Measurements from ENCODE around the gene TRPC4. TPM values are rescaled to one million over a fixed set of nuclear protein-coding genes. Genes with fewer than 3 reads are reported as not detected.

Gene TRPC4
- total and polyA plus RNA-seq, 2 donors (not counting 3 experiments of a cell fraction or from before 2014, with no cell fraction given), result 0.04 to 0.64 TPM

GRCh38 chr13:37816276-37816675, 53.3 kb downstream of the TRPC4 start:
- H3K27me3 ChIP-seq (ENCODE audit: control insufficient read depth in 2 of 2, insufficient read depth in 2 of 2, low read length in 2 of 2), result no peaks in the 10 kb centered on the region
- DNase-seq (ENCODE audit: low read depth, low spot score) (no peak), FAIRE-seq (no peak)
- H3K9me3 ChIP-seq (replicated peaks; ENCODE audit: control insufficient read depth, insufficient read depth, low read length), result no peaks in the 10 kb centered on the region
- CTCF ChIA-PET, result interaction anchor here (1.1 kb wide), 1 partner anchor 28 kb away, joined by 3 read pairs; no protein-coding TSS in a partner anchor
- BruUV-seq (replicated peaks), result no TSS peak
- H3K79me2 ChIP-seq (ENCODE audit: control insufficient read depth, insufficient read depth, low read length), result no peaks in the 10 kb centered on the region
- no peaks in the 10 kb centered on the region for H4K20me1 ChIP-seq (replicated peaks; ENCODE audit: control insufficient read depth, extremely low read depth, insufficient read depth, low read length)
- H3K27ac ChIP-seq (ENCODE audit: insufficient read depth, low read depth, low read length), result no peak overlapping the region
- no peak overlapping the region for H3K4me2 ChIP-seq (ENCODE audit: insufficient read depth, low read length)
- no peaks in the 10 kb centered on the region for H3K9me1 ChIP-seq (replicated peaks; ENCODE audit: control insufficient read depth, extremely low read depth, insufficient read depth, low read length)
- H2AFZ ChIP-seq (ENCODE audit: low read depth, low read length), result no peak overlapping the region
- no peak for TF ChIP-seq FOS (IDR thresholded peaks at IDR 0.05; ENCODE audit: borderline replicate concordance, insufficient read depth, low read length)
- TF ChIP-seq CTCF (IDR thresholded peaks at IDR 0.05; ENCODE audit: extremely low read depth in 1 of 2, insufficient read depth in 1 of 2, low read depth in 1 of 2, low read length in 2 of 2), result no peak
- no peak for TF ChIP-seq MAX (IDR thresholded peaks at IDR 0.05; ENCODE audit: insufficient read depth, insufficient read length)
- TF ChIP-seq GATA2 (IDR thresholded peaks at IDR 0.05; ENCODE audit: insufficient read depth, insufficient read length, low read depth, low read length), result no peak
- no peak for TF ChIP-seq MYC (IDR thresholded peaks at IDR 0.05; ENCODE audit: low read depth, low read length)
- TF ChIP-seq EZH2 (IDR thresholded peaks at IDR 0.05; ENCODE audit: borderline replicate concordance, low read depth, low read length, severe bottlenecking), result no peak
- no peaks in the 10 kb centered on the region for H3K36me3 ChIP-seq (ENCODE audit: control insufficient read depth in 2 of 2, extremely low read depth in 1 of 2, insufficient read depth in 2 of 2, low read length in 2 of 2)
- dilution Hi-C loops (cut with MboI; ENCODE audit: extremely low pct_ligation_motif_present, low sequenced_read_pairs) (no loop called here), intact Hi-C loops (cut with micrococcal nuclease) (no loop called here)
- no peak overlapping the region for H3K4me3 ChIP-seq (replicated peaks in 1 of 3; ENCODE audit: insufficient read depth in 1 of 3, low read depth in 1 of 3, low read length in 3 of 3)
- POLR2A ChIA-PET, result no interaction called here
- no peak overlapping the region for H3K9ac ChIP-seq (replicated peaks; ENCODE audit: extremely low read depth, insufficient read depth, low read length)
- no peaks in the 10 kb centered on the region for H3K4me1 ChIP-seq (ENCODE audit: control insufficient read depth, extremely low read depth, insufficient read depth, low read length)

All from endothelial cell of umbilical vein (primary cell).